Measurements from ENCODE around the gene ITPRIPL2.

DNA sequence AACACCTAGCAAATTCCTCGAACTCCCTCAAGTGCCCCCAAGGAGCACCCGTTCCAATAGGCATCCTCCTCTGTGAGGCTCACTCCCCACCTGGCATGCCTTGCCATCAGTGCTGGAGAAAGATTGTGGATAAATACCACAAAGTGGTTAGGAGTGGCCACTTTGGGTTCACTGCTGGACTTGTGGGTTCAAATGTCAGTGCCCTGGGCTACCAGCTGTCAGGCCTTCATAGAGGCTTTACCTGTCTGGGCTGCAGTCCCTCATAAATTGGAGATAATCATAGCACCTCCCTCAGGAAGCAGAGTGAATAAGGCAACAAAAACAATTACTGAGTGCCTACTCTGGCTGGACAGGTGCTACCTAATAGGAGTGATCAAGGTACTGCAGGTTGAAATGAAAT lies 52.7 kb downstream of the ITPRIPL2 start:
- TF ChIP-seq, protein P1, sequence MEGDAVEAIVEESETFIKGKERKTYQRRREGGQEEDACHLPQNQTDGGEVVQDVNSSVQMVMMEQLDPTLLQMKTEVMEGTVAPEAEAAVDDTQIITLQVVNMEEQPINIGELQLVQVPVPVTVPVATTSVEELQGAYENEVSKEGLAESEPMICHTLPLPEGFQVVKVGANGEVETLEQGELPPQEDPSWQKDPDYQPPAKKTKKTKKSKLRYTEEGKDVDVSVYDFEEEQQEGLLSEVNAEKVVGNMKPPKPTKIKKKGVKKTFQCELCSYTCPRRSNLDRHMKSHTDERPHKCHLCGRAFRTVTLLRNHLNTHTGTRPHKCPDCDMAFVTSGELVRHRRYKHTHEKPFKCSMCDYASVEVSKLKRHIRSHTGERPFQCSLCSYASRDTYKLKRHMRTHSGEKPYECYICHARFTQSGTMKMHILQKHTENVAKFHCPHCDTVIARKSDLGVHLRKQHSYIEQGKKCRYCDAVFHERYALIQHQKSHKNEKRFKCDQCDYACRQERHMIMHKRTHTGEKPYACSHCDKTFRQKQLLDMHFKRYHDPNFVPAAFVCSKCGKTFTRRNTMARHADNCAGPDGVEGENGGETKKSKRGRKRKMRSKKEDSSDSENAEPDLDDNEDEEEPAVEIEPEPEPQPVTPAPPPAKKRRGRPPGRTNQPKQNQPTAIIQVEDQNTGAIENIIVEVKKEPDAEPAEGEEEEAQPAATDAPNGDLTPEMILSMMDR (conservative IDR thresholded peaks at IDR 0.05; ENCODE audit: low read depth, low read length), result peak; percentile 35; the same call in 1 of the 2 replicates
- no peak for TF ChIP-seq EZH2phosphoT487 (IDR thresholded peaks at IDR 0.05; ENCODE audit: borderline replicate concordance, low read length)
